Skin epidermis (tissue), 12 donors: Measurements from ENCODE around the gene NOL9.
"Not testable (repeated sequence)": the region's sequence is repeated elsewhere in the genome, so short reads cannot be mapped to it uniquely, and the experiment has no call there.

Experiments
- H3K27ac ChIP-seq, 21 experiments: fragments of 200-600 bp; sonication (generic) in 11 of 21; one replicate each; pipeline ENCODE4 v1.5.0; 2020; ENCODE audit warnings: mild to moderate bottlenecking in 3 of 21, inconsistent platforms in 2 of 21, moderate library complexity in 2 of 21
- H3K4me3 ChIP-seq, 7 experiments: fragments of 200-600 bp; sonication (generic) in 2 of 7; one replicate each; pipeline ENCODE4 v1.5.0; 2020; ENCODE audit warnings: inconsistent platforms in 2 of 7, mild to moderate bottlenecking in 2 of 7, moderate library complexity in 1 of 7

Gene NOL9

GRCh38 chr1:6496365-6496721 is 58.0 kb downstream of the NOL9 start:
- peak overlapping the region in 8 of 21 experiments; percentile 7 to 67 (median 42) for H3K27ac ChIP-seq
- peak overlapping the region; percentile 36 to 58 (median 45) for H3K4me3 ChIP-seq

GRCh38 chr1:6495540-6496364 is 58.6 kb downstream of the NOL9 start:
- Histone ChIP-seq H3K27ac (peak overlapping the region in 5 of 21 experiments; percentile 1 to 67 (median 38)), H3K4me3 (peak overlapping the region in 4 of 7 experiments; percentile 44 to 58 (median 50))

GRCh38 chr1:6495041-6495441 is 59.3 kb downstream of the NOL9 start:
- H3K4me3 ChIP-seq: no peak overlapping the region
- peak overlapping the region in 2 of 21 experiments; percentile 1 to 28 for H3K27ac ChIP-seq

GRCh38 chr1:6494627-6495026 is 59.7 kb downstream of the NOL9 start:
- Histone ChIP-seq H3K4me3 (no peak overlapping the region), H3K27ac (peak overlapping the region in 1 of 21 experiments; percentile 28)

- not testable (repeated sequence) for H3K4me3 ChIP-seq
- H3K27ac ChIP-seq: peak overlapping the region in 1 of 21 experiments; percentile 10
These were observed 60.5 kb downstream of the NOL9 start for GRCh38 chr1:6493834-6494223.

- Histone ChIP-seq H3K4me3 (no peak overlapping the region), H3K27ac (peak overlapping the region in 18 of 21 experiments; percentile 2 to 98 (median 77))
These were observed 62.3 kb downstream of the NOL9 start for GRCh38 chr1:6491966-6492365.

GRCh38 chr1:6491480-6491962 is 62.8 kb downstream of the NOL9 start, which contains the start of gene PLEKHG5:
Gene PLEKHG5, minus strand, starts transcription at chr1:6491667. Its CDS starts 14,096 bp downstream, at chr1:6477571.
- Histone ChIP-seq H3K4me3 (peak within 1 kb of the TSS; percentile 40 to 62 (median 50)), H3K27ac (peak within 1 kb of the TSS; percentile 54 to 98 (median 88))

GRCh38 chr1:6491081-6491449 is 63.2 kb downstream of the NOL9 start:
- H3K27ac ChIP-seq: peak overlapping the region; percentile 54 to 98 (median 88)

GRCh38 chr1:6490181-6491080 is 63.9 kb downstream of the NOL9 start:
- peak overlapping the region; percentile 40 to 62 (median 50) for H3K4me3 ChIP-seq
- H3K27ac ChIP-seq: peak overlapping the region; percentile 54 to 98 (median 88)

More at GRCh38 chr1:6491081-6491449, 63.2 kb downstream of the NOL9 start:
- peak overlapping the region; percentile 40 to 62 (median 50) for H3K4me3 ChIP-seq

- Histone ChIP-seq H3K4me3 (peak overlapping the region; percentile 40 to 62 (median 50)), H3K27ac (peak overlapping the region; percentile 76 to 98 (median 88))
These were observed 64.5 kb downstream of the NOL9 start for GRCh38 chr1:6489799-6490180.

- Histone ChIP-seq H3K27ac (peak overlapping the region; percentile 76 to 98 (median 88)), H3K4me3 (peak overlapping the region; percentile 40 to 62 (median 50))
These were observed 64.9 kb downstream of the NOL9 start for GRCh38 chr1:6489383-6489765.

GRCh38 chr1:6488602-6489382 is 65.5 kb downstream of the NOL9 start:
- H3K27ac ChIP-seq: peak overlapping the region; percentile 7 to 98 (median 88)
- H3K4me3 ChIP-seq: peak overlapping the region in 4 of 7 experiments; percentile 40 to 62 (median 51)

- Histone ChIP-seq H3K4me3 (no peak overlapping the region), H3K27ac (peak overlapping the region in 19 of 21 experiments; percentile 76 to 98 (median 88))
These were observed 66.4 kb downstream of the NOL9 start for GRCh38 chr1:6487804-6488484.

GRCh38 chr1:6486433-6487011 is 67.8 kb downstream of the NOL9 start:
- Histone ChIP-seq H3K27ac (peak overlapping the region in 15 of 21 experiments; percentile 42 to 91 (median 80)), H3K4me3 (peak overlapping the region in 5 of 7 experiments; percentile 28 to 50 (median 39))

- H3K27ac ChIP-seq: peak overlapping the region; percentile 31 to 91 (median 77)
- peak overlapping the region; percentile 28 to 50 (median 44) for H3K4me3 ChIP-seq
These were observed 68.9 kb downstream of the NOL9 start for GRCh38 chr1:6485168-6486101.

- H3K27ac ChIP-seq: peak overlapping the region in 20 of 21 experiments; percentile 17 to 91 (median 78)
- peak overlapping the region; percentile 28 to 50 (median 44) for H3K4me3 ChIP-seq
These were observed 69.5 kb downstream of the NOL9 start for GRCh38 chr1:6484826-6485167.

- Histone ChIP-seq H3K4me3 (no peak overlapping the region), H3K27ac (peak overlapping the region in 5 of 21 experiments; percentile 16 to 91 (median 30))
These were observed 70.6 kb downstream of the NOL9 start for GRCh38 chr1:6483761-6484117.
